Spleen (tissue), 11 donors: ENCODE data around the gene NXPE3. TPM values are rescaled to one million over a fixed set of nuclear protein-coding genes. Genes with fewer than 3 reads are reported as not detected.

Experiments used
- DNase-seq: peaks from one replicate; pipeline ENCODE4 v3.0.0-alpha.2; 2020
- H3K27ac ChIP-seq, 8 donors: fragments of 200-600 bp; sonication (generic) in 7 of 8; 1 replicate in 4 of 8; 2 replicates in 4 of 8; pipeline versions ENCODE4 v1.5.0 to v1.8.0; 2016 to 2021; ENCODE audit warnings: inconsistent platforms in 4 of 8, mild to moderate bottlenecking in 4 of 8, moderate library complexity in 1 of 8
- H3K27me3 ChIP-seq, 7 donors: fragments of 200-600 bp; sonication (generic) in 6 of 7; replicated peaks in 1 of 7; 1 replicate in 4 of 7; 2 replicates in 3 of 7; pipeline versions ENCODE4 v1.5.0 to v1.8.0; 2016 to 2021; ENCODE audit warnings: inconsistent platforms in 3 of 7, mild to moderate bottlenecking in 1 of 7
- H3K36me3 ChIP-seq, 6 donors: fragments of 200-600 bp; sonication (generic) in 5 of 6; 1 replicate in 4 of 6; 2 replicates in 2 of 6; pipeline versions ENCODE4 v1.5.0 to v1.8.0; 2016 to 2021; ENCODE audit warnings: inconsistent platforms in 2 of 6
- H3K4me1 ChIP-seq, 6 donors: fragments of 200-600 bp; sonication (generic) in 5 of 6; 1 replicate in 3 of 6; 2 replicates in 3 of 6; pipeline versions ENCODE4 v1.5.0 to v1.8.0; 2016 to 2021; ENCODE audit warnings: inconsistent platforms in 3 of 6
- H3K4me3 ChIP-seq, 8 donors: fragments of 200-600 bp; sonication (generic) in 7 of 8; 1 replicate in 4 of 8; 2 replicates in 4 of 8; pipeline versions ENCODE4 v1.5.0 to v1.8.0; 2016 to 2021; ENCODE audit warnings: inconsistent platforms in 4 of 8, mild to moderate bottlenecking in 4 of 8, moderate library complexity in 2 of 8
- H3K9me3 ChIP-seq, 8 donors: fragments of 200-600 bp; sonication (generic) in 7 of 8; 1 replicate in 4 of 8; 2 replicates in 4 of 8; pipeline versions ENCODE4 v1.5.0 to v1.8.0; 2016 to 2021; ENCODE audit warnings: inconsistent platforms in 4 of 8
- CTCF ChIP-seq, 11 experiments: fragments of 200-600 bp in 7 of 11; fragments of 450-650 bp in 4 of 11; sonication (generic) in 4 of 11; IDR thresholded peaks in 8 of 11; conservative IDR thresholded peaks in 3 of 11; 1 replicate in 7 of 11; 2 replicates in 4 of 11; pipeline versions ENCODE4 v1.4.0 to v1.8.0; 2016 to 2021; ENCODE audit warnings: antibody characterized with exemption in 11 of 11, inconsistent platforms in 4 of 11, mild to moderate bottlenecking in 1 of 11
- POLR2A ChIP-seq, 3 donors: fragments of 450-650 bp; IDR thresholded peaks; one replicate each; pipeline ENCODE4 v1.5.1; 2017; ENCODE audit warnings: antibody characterized with exemption in 3 of 3, mild to moderate bottlenecking in 1 of 3
- POLR2AphosphoS5 ChIP-seq, 3 donors: sonication (generic); formaldehyde crosslinking; IDR thresholded peaks; one replicate each; pipeline ENCODE4 v1.5.1; 2017; ENCODE audit warnings: antibody characterized with exemption in 3 of 3
- WGBS, 5 donors: extraction: QIAGEN DNeasy Blood & Tissue Kit in 3 of 5; methylation state at CpG; one replicate each; pipeline versions ENCODE4 v1.1.5 to v1.1.7; 2013 to 2018; 5-methylcytosine and 5-hydroxymethylcytosine counted together
- intact Hi-C: fragments of 100-400 bp; cut with DNase I; formaldehyde crosslinking; loops from one replicate; pipeline ENCODE4 v1.15.0; 2023; ENCODE audit warnings: low total_unique reads
- polyA plus RNA-seq, 3 donors: library from polyadenylated mRNA; stranded (reverse); fragments of 200-250 nt; gene quantifications; one replicate each; pipeline ENCODE4 v1.2.1, GENCODE V29; 2013
- total RNA-seq, 7 donors: library from RNA; depleted of rRNA in 3 of 7; stranded (reverse); fragments of >200 nt in 3 of 7; fragmentation: NEBNext Ultra II Directional in 4 of 7; extraction: Animal tissue kit (Norgen Biotek cat#: 25700) in 4 of 7; gene quantifications; one replicate each; pipeline versions ENCODE4 v1.1.0 to v1.2.1, GENCODE V29; 2016 to 2021
- donor health status: healthy with polysubstance abuse.
- donor health status: DM: no; HTN: no; CAD: no; lungs with moderate emphysema.
- donor health status: DM: no; HTN: no; CAD: no.
- donor health status: Bipolar disorder and iron deficiency.
- donor health status: healthy.
- donor health status: DM: no; HTN: no; CAD: no.
- donor health status: DM: yes; HTN: yes; CAD: no.

Gene NXPE3
- total and polyA plus RNA-seq, 10 donors: 6.9 to 39.1 (median 25.5) TPM

GRCh38 chr3:101779822-101780381 lies 891 bp downstream of the NXPE3 start:
- no peaks in the 10 kb centered on the region for H3K27me3 ChIP-seq
- no peak for DNase-seq
- TF ChIP-seq CTCF (IDR thresholded peaks at IDR 0.05 in 8 of 11, conservative IDR thresholded peaks at IDR 0.05 in 3 of 11) (no peak), POLR2A (IDR thresholded peaks at IDR 0.05) (no peak)

GRCh38 chr3:101780661-101781060 lies 1.6 kb downstream of the NXPE3 start:
- 51 to 78% (median 59%) methylated on average over 2 of the region's 2 CpGs for WGBS, 5 donors
- Histone ChIP-seq H3K27me3 (no peaks in the 10 kb centered on the region), H3K27ac (peak overlapping the region in 3 of 8 donors; percentile 88 to 96 (median 96)), H3K4me1 (peaks cover 14 to 81% (median 42%) of the 10 kb centered on the region in 6 donors), H3K4me3 (peak overlapping the region in 2 of 8 donors; percentile 75 to 85), H3K9me3 (no peaks in the 10 kb centered on the region), H3K36me3 (peaks cover 0 to 35% (median 23%) of the 10 kb centered on the region in 6 donors)
- intact Hi-C loops: no loop called here
- no peak for DNase-seq
- TF ChIP-seq POLR2A (IDR thresholded peaks at IDR 0.05) (no peak), POLR2AphosphoS5 (IDR thresholded peaks at IDR 0.05) (no peak), CTCF (IDR thresholded peaks at IDR 0.05 in 8 of 11, conservative IDR thresholded peaks at IDR 0.05 in 3 of 11) (no peak)

More at GRCh38 chr3:101779822-101780381, 891 bp downstream of the NXPE3 start:
- 25 to 33% (median 30%) methylated on average over 8 to 9 of the region's 9 CpGs for WGBS, 5 donors
- peaks cover 14 to 74% (median 35%) of the 10 kb centered on the region in 6 donors for H3K4me1 ChIP-seq
- H3K4me3 ChIP-seq: peak overlapping the region; percentile 75 to 98 (median 90)
- intact Hi-C loops: no loop called here
- H3K36me3 ChIP-seq: peaks cover 0 to 29% (median 18%) of the 10 kb centered on the region in 6 donors
- peak overlapping the region; percentile 87 to 96 (median 92) for H3K27ac ChIP-seq
- H3K9me3 ChIP-seq: no peaks in the 10 kb centered on the region

GRCh38 chr3:101781166-101781565 lies 2.2 kb downstream of the NXPE3 start:
- intact Hi-C loops: no loop called here
- Histone ChIP-seq H3K4me1 (peaks cover 14 to 86% (median 47%) of the 10 kb centered on the region in 6 donors), H3K27me3 (no peaks in the 10 kb centered on the region), H3K36me3 (peaks cover 0 to 40% (median 27%) of the 10 kb centered on the region in 6 donors), H3K27ac (peak overlapping the region in 2 of 8 donors; percentile 96), H3K9me3 (no peaks in the 10 kb centered on the region), H3K4me3 (peak overlapping the region in 2 of 8 donors; percentile 75 to 85)
- DNase-seq: no peak
- no peak for TF ChIP-seq POLR2AphosphoS5 (IDR thresholded peaks at IDR 0.05)
- no peak for TF ChIP-seq CTCF (IDR thresholded peaks at IDR 0.05 in 8 of 11, conservative IDR thresholded peaks at IDR 0.05 in 3 of 11)
- TF ChIP-seq POLR2A (IDR thresholded peaks at IDR 0.05): no peak

- intact Hi-C loops: no loop called here
- H3K4me3 ChIP-seq: peak overlapping the region in 3 of 8 donors; percentile 17 to 42 (median 28)
- WGBS, 5 donors: 44 to 59% (median 52%) methylated on average over 5 of the region's 5 CpGs
- H3K4me1 ChIP-seq: peaks cover 4 to 84% (median 36%) of the 10 kb centered on the region in 6 donors
- no peak for DNase-seq
- TF ChIP-seq POLR2AphosphoS5 (IDR thresholded peaks at IDR 0.05) (no peak), CTCF (IDR thresholded peaks at IDR 0.05 in 8 of 11, conservative IDR thresholded peaks at IDR 0.05 in 3 of 11) (no peak), POLR2A (IDR thresholded peaks at IDR 0.05) (no peak)
- no peaks in the 10 kb centered on the region for H3K27me3 ChIP-seq
- H3K27ac ChIP-seq: peak overlapping the region; percentile 45 to 85 (median 78)
- peaks cover 4 to 79% (median 53%) of the 10 kb centered on the region in 6 donors for H3K36me3 ChIP-seq
- H3K9me3 ChIP-seq: no peaks in the 10 kb centered on the region
These were observed 6.0 kb downstream of the NXPE3 start for GRCh38 chr3:101784855-101785613.
